GM12878 (cell line): ENCODE results near the gene CEBPE. TPM values are rescaled to one million over a fixed set of nuclear protein-coding genes. Genes with fewer than 3 reads are reported as not detected.

Experiments used
- ATAC-seq: fragments of 200-7000 bp; cut with Tn5 transposase; 3 replicates; pipeline ENCODE4 v1.9.1; 2020; ENCODE audit warnings: mild to moderate bottlenecking, moderate library complexity
- BruUV-seq: library from RNA; stranded (reverse); fragments of 400-500 nt; replicated peaks from 2 replicates; lab custom pipeline; 2021; lab: Mats Ljungman, UMichigan
- CTCF ChIA-PET: fragments of 300-600 bp; sonication (Branson Sonifier 250); formaldehyde crosslinking; extraction: SDS; loops from one replicate; lab custom pipeline; 2021; ENCODE audit warnings: inconsistent platforms; lab: Yijun Ruan, JAX
- POLR2A ChIA-PET: fragments of 350-600 bp; formaldehyde crosslinking; extraction: SDS; loops from one replicate; lab custom pipeline; 2021; ENCODE audit warnings: inconsistent platforms; lab: Charles Lee
- RAD21 ChIA-PET: fragments of 300-600 bp; sonication (Branson Sonifier 250); formaldehyde crosslinking; loops from one replicate; lab custom pipeline; 2023; ENCODE audit warnings: antibody characterized with exemption; ENCODE audit not compliant: unreplicated experiment; lab: Charles Lee
- SMC1A ChIA-PET: fragments of 300-600 bp; sonication (Branson Sonifier 250); formaldehyde crosslinking; loops from one replicate; lab custom pipeline; 2023; ENCODE audit not compliant: unreplicated experiment, uncharacterized antibody; lab: Charles Lee
- DNase-seq: peaks from one replicate; pipeline ENCODE4 v3.0.0-alpha.2; 2011; ENCODE audit warnings: low read depth, low spot score
- FAIRE-seq: peaks from 3 replicates; lab custom pipeline; 2011; peaks lifted over from hg19 to GRCh38; lab: Jason Lieb, UNC
- H2AFZ ChIP-seq: 2 replicates; pipeline ENCODE4 v1.6.0; 2011; ENCODE audit warnings: low read depth, low read length, control low read depth; ENCODE audit not compliant: control insufficient read depth
- H3K27ac ChIP-seq: 2 replicates; pipeline ENCODE4 v1.5.1; 2011; ENCODE audit warnings: control low read depth; ENCODE audit not compliant: control insufficient read depth, insufficient read depth
- H3K27me3 ChIP-seq, 2 experiments: replicated peaks in 1 of 2; 2 replicates each; pipeline versions ENCODE4 v1.6.0 to v1.6.1; 2011; ENCODE audit warnings: low read length in 1 of 2; ENCODE audit not compliant: control insufficient read depth in 2 of 2, insufficient read depth in 2 of 2
- H3K36me3 ChIP-seq, 2 experiments: 2 replicates each; pipeline ENCODE4 v1.5.1; 2011; ENCODE audit warnings: low read length in 1 of 2; ENCODE audit not compliant: control insufficient read depth in 2 of 2, insufficient read depth in 2 of 2
- H3K4me1 ChIP-seq: 2 replicates; pipeline ENCODE4 v1.6.1; 2011; ENCODE audit warnings: mild to moderate bottlenecking, low read length, moderate library complexity, mixed read lengths; ENCODE audit not compliant: control insufficient read depth, insufficient read depth
- H3K4me2 ChIP-seq: 2 replicates; pipeline ENCODE4 v1.6.0; 2011; ENCODE audit warnings: control low read depth; ENCODE audit not compliant: control insufficient read depth, insufficient read depth
- H3K4me3 ChIP-seq: fragments of 200-600 bp; sonication (generic); 2 replicates; pipeline ENCODE4 v1.5.1; 2016
- H3K79me2 ChIP-seq: 2 replicates; pipeline ENCODE4 v1.6.0; 2011; ENCODE audit warnings: low read length; ENCODE audit not compliant: control insufficient read depth, insufficient read depth
- H3K9ac ChIP-seq: 2 replicates; pipeline ENCODE4 v1.8.0; 2011; ENCODE audit warnings: low read length, control low read depth, mixed read lengths; ENCODE audit not compliant: control insufficient read depth, insufficient read depth
- H3K9me3 ChIP-seq: replicated peaks from 3 replicates; pipeline ENCODE4 v1.5.1; 2011; ENCODE audit warnings: mild to moderate bottlenecking, low read length; ENCODE audit not compliant: control insufficient read depth, insufficient read depth
- H4K20me1 ChIP-seq: 2 replicates; pipeline ENCODE4 v1.6.0; 2011; ENCODE audit not compliant: control insufficient read depth, insufficient read depth
- ATF2 ChIP-seq: IDR thresholded peaks from 2 replicates; pipeline ENCODE4 v1.6.1; 2012; ENCODE audit warnings: low read length, inconsistent platforms
- EGR1 ChIP-seq, 2 experiments: IDR thresholded peaks; 1 replicate in 1 of 2; 2 replicates in 1 of 2; pipeline ENCODE4 v1.6.1; 2011 to 2012; ENCODE audit warnings: low read depth in 2 of 2, low read length in 2 of 2, borderline replicate concordance in 1 of 2, mild to moderate bottlenecking in 1 of 2, moderate library complexity in 1 of 2
- IRF3 ChIP-seq: fragments of 450-650 bp; IDR thresholded peaks from 2 replicates; pipeline ENCODE4 v1.6.1; 2014; ENCODE audit warnings: mild to moderate bottlenecking
- SREBF2 ChIP-seq: IDR thresholded peaks from 2 replicates; pipeline ENCODE4 v1.6.1; 2012; ENCODE audit warnings: mild to moderate bottlenecking, low read length
- SRF ChIP-seq, 2 experiments: IDR thresholded peaks; 2 replicates each; pipeline ENCODE4 v1.6.1; 2011; ENCODE audit warnings: low read depth in 2 of 2, low read length in 2 of 2, mild to moderate bottlenecking in 1 of 2, moderate library complexity in 1 of 2
- ZNF24 ChIP-seq: fragments of 450-650 bp; IDR thresholded peaks from 2 replicates; pipeline ENCODE4 v1.6.1; 2017; ENCODE audit warnings: antibody characterized with exemption, mild to moderate bottlenecking
- ZNF274 ChIP-seq: IDR thresholded peaks from one replicate; pipeline ENCODE4 v1.8.0; 2011; ENCODE audit not compliant: insufficient read length, insufficient read depth
- WGBS: methylation state at CpG from one replicate; pipeline ENCODE4 v1.1.6; 2016; ENCODE audit warnings: low lambda C conversion rate; ENCODE audit not compliant: insufficient replicate concordance, insufficient coverage; ENCODE audit errors: missing lambda C conversion rate; 5-methylcytosine and 5-hydroxymethylcytosine counted together
- in situ Hi-C: fragments of 300-500 bp; cut with MboI; formaldehyde crosslinking; loops from 9 replicates; pipeline ENCODE4 v1.14.3; 2018; ENCODE audit warnings: mixed read lengths
- intact Hi-C: fragments of 100-400 bp; cut with micrococcal nuclease; formaldehyde crosslinking; loops from one replicate; pipeline ENCODE4 v1.14.2; 2022; ENCODE audit not compliant: unreplicated experiment
- polyA plus RNA-seq, 11 experiments: library from polyadenylated mRNA; depleted of rRNA in 4 of 11; unstranded in 6 of 11; stranded (reverse) in 5 of 11; fragments of >200 nt; fragmentation: Nextera tagmentation in 4 of 11; fragmentation: Illumina TruSeq in 1 of 11; extraction: Ambion mirVana in 4 of 11; extraction: Trizol in 1 of 11; gene quantifications; 1 replicate in 1 of 11; 2 replicates in 10 of 11; pipeline versions ENCODE4 v1.2.1 to v1.2.3, GENCODE V29; 2011 to 2016; ENCODE audit warnings: inconsistent platforms in 2 of 11, missing spikeins in 2 of 11, low read depth in 1 of 11
- total RNA-seq, 4 experiments: library from RNA; depleted of rRNA in 3 of 4; stranded (reverse); fragments of >200 nt in 3 of 4; fragmentation: Illumina TruSeq in 1 of 4; extraction: Trizol in 1 of 4; gene quantifications; 2 replicates each; pipeline versions ENCODE4 v1.2.1 to v1.2.3, GENCODE V29; 2013 to 2021

The CEBPE gene
- total and polyA plus RNA-seq, 10 of the 15 experiments (the other 5 are each of a cell fraction or from before 2014, with no cell fraction given): 0.09 to 0.45 (median 0.24) TPM; not detected in 7

GRCh38 chr14:23162005-23162404 is 43.0 kb upstream of the CEBPE start:
- 36% methylated on average over 5 of the region's 5 CpGs for WGBS
- no TSS peak for BruUV-seq
- no peak overlapping the region for H3K9ac ChIP-seq
- H4K20me1 ChIP-seq: no peaks in the 10 kb centered on the region
- no peak overlapping the region for H3K4me3 ChIP-seq
- SMC1A ChIA-PET: no interaction called here
- no peak for ATAC-seq
- H3K36me3 ChIP-seq: no peaks in the 10 kb centered on the region
- H3K27ac ChIP-seq: no peak overlapping the region
- H3K79me2 ChIP-seq: no peaks in the 10 kb centered on the region
- intact Hi-C loops: no loop called here
- TF ChIP-seq ZNF274: no peak
- no peak for TF ChIP-seq EGR1 (IDR thresholded peaks at IDR 0.05; ENCODE audit: borderline replicate concordance in 1 of 2, low read depth in 2 of 2, low read length in 2 of 2)
- no peak for TF ChIP-seq SREBF2
- TF ChIP-seq IRF3: no peak
- no peak for TF ChIP-seq ZNF24
- no peak for TF ChIP-seq ATF2
- TF ChIP-seq SRF (IDR thresholded peaks at IDR 0.05; ENCODE audit: low read depth in 2 of 2, low read length in 2 of 2): no peak
- TF ChIP-seq, all 136 proteins: peak for 0
- H2AFZ ChIP-seq: no peak overlapping the region
- no peak for FAIRE-seq
- ChIA-PET POLR2A (no interaction called here), RAD21 (no interaction called here), CTCF (interaction anchor here (1.2 kb wide), 1 partner anchor 25 kb away, joined by 4 read pairs; no protein-coding TSS in a partner anchor)
- no peak overlapping the region for H3K4me2 ChIP-seq
- DNase-seq: no peak
- in situ Hi-C loops: no loop called here
- no peaks in the 10 kb centered on the region for H3K4me1 ChIP-seq
- H3K9me3 ChIP-seq: no peaks in the 10 kb centered on the region
- peaks cover 0 to 6% of the 10 kb centered on the region in 2 experiments; a peak in 3 of 4 replicates for H3K27me3 ChIP-seq
